ENCODE results near the gene MARVELD1.

Gene MARVELD1

GRCh38 chr10:97719602-97720001 lies 6.1 kb downstream of the MARVELD1 start:
- Histone ChIP-seq H3K36me3 (ENCODE audit: control insufficient read depth in 2 of 2, insufficient read depth in 2 of 2, low read length in 2 of 2) (peaks cover 7 to 11% of the 10 kb centered on the region in 2 donors), H3K27me3 (ENCODE audit: control insufficient read depth in 2 of 2, insufficient read depth in 2 of 2, low read length in 2 of 2) (no peaks in the 10 kb centered on the region), H3K4me3 (ENCODE audit: low read length in 2 of 2) (no peak overlapping the region), H3K9ac (ENCODE audit: low read depth in 1 of 2, low read length in 2 of 2) (peak overlapping the region in 1 of 2 donors; percentile 45), H3K4me1 (ENCODE audit: control insufficient read depth in 2 of 2, insufficient read depth in 2 of 2, low read length in 2 of 2) (peaks cover 60 to 69% of the 10 kb centered on the region in 2 donors), H3K27ac (ENCODE audit: low read depth in 2 of 2, low read length in 2 of 2) (peak overlapping the region; percentile 86 to 90), H3K9me3 (ENCODE audit: control insufficient read depth in 2 of 2, low read length in 2 of 2) (no peaks in the 10 kb centered on the region)

- H3K27me3 ChIP-seq (ENCODE audit: control insufficient read depth in 2 of 2, insufficient read depth in 2 of 2, low read length in 2 of 2), result no peaks in the 10 kb centered on the region
- H3K27ac ChIP-seq (ENCODE audit: low read depth in 2 of 2, low read length in 2 of 2), result peak overlapping the region; percentile 76 to 82
- H3K36me3 ChIP-seq (ENCODE audit: control insufficient read depth in 2 of 2, insufficient read depth in 2 of 2, low read length in 2 of 2), result peaks cover 2 to 9% of the 10 kb centered on the region in 2 donors
- H3K9ac ChIP-seq (ENCODE audit: low read depth in 1 of 2, low read length in 2 of 2), result peak overlapping the region in 1 of 2 donors; percentile 29
- H3K4me1 ChIP-seq (ENCODE audit: control insufficient read depth in 2 of 2, insufficient read depth in 2 of 2, low read length in 2 of 2), result peaks cover 56 to 64% of the 10 kb centered on the region in 2 donors
- H3K9me3 ChIP-seq (ENCODE audit: control insufficient read depth in 2 of 2, low read length in 2 of 2), result no peaks in the 10 kb centered on the region
- H3K4me3 ChIP-seq (ENCODE audit: low read length in 2 of 2), result peak overlapping the region in 1 of 2 donors; percentile 27
Measured at GRCh38 chr10:97721871-97722780, 8.6 kb downstream of the MARVELD1 start.

GRCh38 chr10:97723001-97723400 lies 9.5 kb downstream of the MARVELD1 start:
- no peak overlapping the region for H3K4me3 ChIP-seq (ENCODE audit: low read length in 2 of 2)
- peaks cover 49 to 55% of the 10 kb centered on the region in 2 donors for H3K4me1 ChIP-seq (ENCODE audit: control insufficient read depth in 2 of 2, insufficient read depth in 2 of 2, low read length in 2 of 2)
- H3K9ac ChIP-seq (ENCODE audit: low read depth in 1 of 2, low read length in 2 of 2), result no peak overlapping the region

GRCh38 chr10:97724341-97724941 lies 10.9 kb downstream of the MARVELD1 start:
- H3K27me3 ChIP-seq (ENCODE audit: control insufficient read depth in 2 of 2, insufficient read depth in 2 of 2, low read length in 2 of 2), result no peaks in the 10 kb centered on the region
- no peaks in the 10 kb centered on the region for H3K9me3 ChIP-seq (ENCODE audit: control insufficient read depth in 2 of 2, low read length in 2 of 2)
- H3K36me3 ChIP-seq (ENCODE audit: control insufficient read depth in 2 of 2, insufficient read depth in 2 of 2, low read length in 2 of 2), result no peaks in the 10 kb centered on the region
- peak overlapping the region; percentile 78 to 85 for H3K27ac ChIP-seq (ENCODE audit: low read depth in 2 of 2, low read length in 2 of 2)
- peak overlapping the region in 1 of 2 donors; percentile 23 for H3K4me3 ChIP-seq (ENCODE audit: low read length in 2 of 2)
- H3K4me1 ChIP-seq (ENCODE audit: control insufficient read depth in 2 of 2, insufficient read depth in 2 of 2, low read length in 2 of 2), result peaks cover 35 to 42% of the 10 kb centered on the region in 2 donors
- peak overlapping the region; percentile 28 to 65 for H3K9ac ChIP-seq (ENCODE audit: low read depth in 1 of 2, low read length in 2 of 2)

More at GRCh38 chr10:97723001-97723400, 9.5 kb downstream of the MARVELD1 start:
- Histone ChIP-seq H3K27me3 (ENCODE audit: control insufficient read depth in 2 of 2, insufficient read depth in 2 of 2, low read length in 2 of 2) (no peaks in the 10 kb centered on the region), H3K9me3 (ENCODE audit: control insufficient read depth in 2 of 2, low read length in 2 of 2) (no peaks in the 10 kb centered on the region), H3K27ac (ENCODE audit: low read depth in 2 of 2, low read length in 2 of 2) (peak overlapping the region; percentile 78 to 82), H3K36me3 (ENCODE audit: control insufficient read depth in 2 of 2, insufficient read depth in 2 of 2, low read length in 2 of 2) (peaks cover 0 to under 1% of the 10 kb centered on the region in 2 donors)

- H3K27ac ChIP-seq (ENCODE audit: low read depth in 2 of 2, low read length in 2 of 2), result peak overlapping the region; percentile 59 to 64
- peak overlapping the region; percentile 2 to 41 for H3K9ac ChIP-seq (ENCODE audit: low read depth in 1 of 2, low read length in 2 of 2)
- H3K36me3 ChIP-seq (ENCODE audit: control insufficient read depth in 2 of 2, insufficient read depth in 2 of 2, low read length in 2 of 2), result no peaks in the 10 kb centered on the region
- H3K4me3 ChIP-seq (ENCODE audit: low read length in 2 of 2), result peak overlapping the region in 1 of 2 donors; percentile 73
- H3K4me1 ChIP-seq (ENCODE audit: control insufficient read depth in 2 of 2, insufficient read depth in 2 of 2, low read length in 2 of 2), result peaks cover 21 to 32% of the 10 kb centered on the region in 2 donors
- H3K9me3 ChIP-seq (ENCODE audit: control insufficient read depth in 2 of 2, low read length in 2 of 2), result no peaks in the 10 kb centered on the region
- no peaks in the 10 kb centered on the region for H3K27me3 ChIP-seq (ENCODE audit: control insufficient read depth in 2 of 2, insufficient read depth in 2 of 2, low read length in 2 of 2)
Measured at GRCh38 chr10:97726636-97727178, 13.2 kb downstream of the MARVELD1 start.

- Histone ChIP-seq H3K27me3 (ENCODE audit: control insufficient read depth in 2 of 2, insufficient read depth in 2 of 2, low read length in 2 of 2) (no peaks in the 10 kb centered on the region), H3K4me3 (ENCODE audit: low read length in 2 of 2) (no peak overlapping the region), H3K36me3 (ENCODE audit: control insufficient read depth in 2 of 2, insufficient read depth in 2 of 2, low read length in 2 of 2) (no peaks in the 10 kb centered on the region), H3K4me1 (ENCODE audit: control insufficient read depth in 2 of 2, insufficient read depth in 2 of 2, low read length in 2 of 2) (peaks cover 12 to 15% of the 10 kb centered on the region in 2 donors), H3K9ac (ENCODE audit: low read depth in 1 of 2, low read length in 2 of 2) (no peak overlapping the region), H3K27ac (ENCODE audit: low read depth in 2 of 2, low read length in 2 of 2) (no peak overlapping the region), H3K9me3 (ENCODE audit: control insufficient read depth in 2 of 2, low read length in 2 of 2) (no peaks in the 10 kb centered on the region)
Measured at GRCh38 chr10:97729014-97729413, 15.5 kb downstream of the MARVELD1 start.

GRCh38 chr10:97731346-97732051 lies 18.0 kb downstream of the MARVELD1 start:
- Histone ChIP-seq H3K27me3 (ENCODE audit: control insufficient read depth in 2 of 2, insufficient read depth in 2 of 2, low read length in 2 of 2) (no peaks in the 10 kb centered on the region), H3K9ac (ENCODE audit: low read depth in 1 of 2, low read length in 2 of 2) (no peak overlapping the region), H3K9me3 (ENCODE audit: control insufficient read depth in 2 of 2, low read length in 2 of 2) (no peaks in the 10 kb centered on the region), H3K4me3 (ENCODE audit: low read length in 2 of 2) (no peak overlapping the region), H3K36me3 (ENCODE audit: control insufficient read depth in 2 of 2, insufficient read depth in 2 of 2, low read length in 2 of 2) (no peaks in the 10 kb centered on the region), H3K4me1 (ENCODE audit: control insufficient read depth in 2 of 2, insufficient read depth in 2 of 2, low read length in 2 of 2) (peaks cover 5 to 7% of the 10 kb centered on the region in 2 donors), H3K27ac (ENCODE audit: low read depth in 2 of 2, low read length in 2 of 2) (no peak overlapping the region)

- no peaks in the 10 kb centered on the region for H3K27me3 ChIP-seq (ENCODE audit: control insufficient read depth in 2 of 2, insufficient read depth in 2 of 2, low read length in 2 of 2)
- H3K27ac ChIP-seq (ENCODE audit: low read depth in 2 of 2, low read length in 2 of 2), result no peak overlapping the region
- no peaks in the 10 kb centered on the region for H3K9me3 ChIP-seq (ENCODE audit: control insufficient read depth in 2 of 2, low read length in 2 of 2)
- H3K4me1 ChIP-seq (ENCODE audit: control insufficient read depth in 2 of 2, insufficient read depth in 2 of 2, low read length in 2 of 2), result peaks cover 3 to 5% of the 10 kb centered on the region in 2 donors
- H3K36me3 ChIP-seq (ENCODE audit: control insufficient read depth in 2 of 2, insufficient read depth in 2 of 2, low read length in 2 of 2), result no peaks in the 10 kb centered on the region
- H3K4me3 ChIP-seq (ENCODE audit: low read length in 2 of 2), result no peak overlapping the region
- no peak overlapping the region for H3K9ac ChIP-seq (ENCODE audit: low read depth in 1 of 2, low read length in 2 of 2)
Measured at GRCh38 chr10:97732052-97732359, 18.5 kb downstream of the MARVELD1 start.

GRCh38 chr10:97733256-97733655 lies 19.7 kb downstream of the MARVELD1 start:
- Histone ChIP-seq H3K27ac (ENCODE audit: low read depth in 2 of 2, low read length in 2 of 2) (no peak overlapping the region), H3K9me3 (ENCODE audit: control insufficient read depth in 2 of 2, low read length in 2 of 2) (no peaks in the 10 kb centered on the region), H3K4me1 (ENCODE audit: control insufficient read depth in 2 of 2, insufficient read depth in 2 of 2, low read length in 2 of 2) (peaks cover 9 to 11% of the 10 kb centered on the region in 2 donors), H3K9ac (ENCODE audit: low read depth in 1 of 2, low read length in 2 of 2) (no peak overlapping the region), H3K4me3 (ENCODE audit: low read length in 2 of 2) (no peak overlapping the region), H3K36me3 (ENCODE audit: control insufficient read depth in 2 of 2, insufficient read depth in 2 of 2, low read length in 2 of 2) (no peaks in the 10 kb centered on the region), H3K27me3 (ENCODE audit: control insufficient read depth in 2 of 2, insufficient read depth in 2 of 2, low read length in 2 of 2) (no peaks in the 10 kb centered on the region)

Measured in mucosa of rectum (tissue), 2 donors.